NCI-H1436 (cell line): Measurements from ENCODE around the gene EML5.
"Not testable (repeated sequence)": the region's sequence is repeated elsewhere in the genome, so short reads cannot be mapped to it uniquely, and the experiment has no call there.

Experiments
- DNase-seq: peaks from one replicate; lab custom pipeline; 2025; lab: John Stamatoyannopoulos, UW

Gene EML5

DNA sequence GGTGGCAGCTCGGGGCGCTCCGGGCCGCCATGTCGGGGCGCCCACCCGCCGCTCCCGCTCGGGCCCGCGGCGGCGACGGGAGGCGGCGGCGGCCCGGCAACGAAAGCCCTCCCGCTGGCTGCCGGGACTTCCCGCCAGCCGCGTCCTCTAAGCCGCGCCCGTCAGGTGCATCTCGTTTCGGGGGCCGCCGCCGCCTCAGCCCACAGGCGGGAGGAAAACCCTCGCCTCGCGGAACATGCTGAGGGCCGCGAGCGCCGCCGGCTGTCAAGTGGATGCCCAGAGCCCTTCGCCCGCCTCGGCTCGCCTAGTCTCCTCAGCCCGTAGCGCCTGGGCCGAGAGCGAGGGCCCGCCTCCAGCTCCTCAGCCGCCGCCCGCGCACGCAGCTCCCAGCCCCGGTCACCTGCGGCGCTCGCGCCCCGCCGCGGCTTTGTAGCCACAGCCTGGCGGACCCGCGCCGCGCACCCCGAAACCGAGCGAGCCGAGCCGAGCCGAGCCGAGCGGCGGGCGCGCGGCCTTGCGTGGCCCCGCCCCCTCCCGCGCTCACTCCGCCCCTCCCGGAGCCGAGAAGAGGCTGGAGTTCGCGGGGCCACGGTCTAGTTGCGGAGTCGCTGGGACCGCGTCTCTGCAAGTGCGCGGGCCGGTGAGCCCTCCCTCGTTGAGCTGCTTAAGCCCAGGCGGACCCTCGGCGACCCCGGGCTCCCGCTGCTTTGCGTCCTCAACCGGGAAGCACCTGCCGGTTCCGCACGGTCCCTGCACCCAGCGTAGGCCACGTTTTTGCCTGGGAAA lies at the start of gene EML5:
Gene EML5, minus strand, starts transcription at position 481 of the 786 bp plus-strand sequence. Its CDS starts 450 bp downstream, at position 31.
- peak; percentile 76 for DNase-seq

DNA sequence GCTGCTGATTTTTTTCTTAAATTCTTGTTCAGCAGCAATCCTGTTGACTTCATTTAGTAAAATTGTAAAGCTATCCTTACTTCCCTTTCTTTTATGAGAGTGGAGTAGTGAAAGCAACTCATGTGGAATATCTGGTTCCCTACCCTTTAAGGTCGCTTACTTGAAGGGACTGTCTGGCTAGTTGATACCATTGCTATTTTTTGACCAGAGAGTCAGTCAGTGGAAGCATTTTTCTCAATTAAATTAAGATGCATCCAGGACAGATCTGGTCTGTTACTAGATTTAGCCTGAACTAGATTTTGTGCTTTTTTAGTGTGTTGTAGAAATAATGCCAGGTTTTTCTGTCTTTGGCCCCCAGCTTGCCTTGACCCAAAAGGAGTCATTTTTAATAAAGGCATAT lies 49.7 kb upstream of the EML5 start:
- DNase-seq: no peak

DNA sequence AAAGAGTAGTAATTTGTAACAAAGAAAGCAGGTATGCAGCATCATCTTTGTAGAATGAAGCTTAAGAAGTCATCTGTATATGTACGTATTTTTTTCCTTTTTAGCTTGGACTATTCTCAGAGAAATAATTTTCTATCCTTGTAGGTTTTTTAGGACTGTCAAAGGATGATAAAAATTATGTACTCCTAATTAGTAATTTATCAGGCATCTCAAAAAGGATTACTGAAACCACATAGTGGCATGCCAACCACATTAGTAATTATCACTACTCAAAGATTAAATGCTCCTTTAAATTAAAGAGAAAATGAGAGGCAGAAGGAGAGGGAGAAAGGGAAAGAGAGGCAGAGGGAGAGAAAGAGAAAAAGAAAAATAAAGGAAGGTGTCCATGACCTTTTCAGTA lies 49.0 kb upstream of the EML5 start:
- no peak for DNase-seq

DNA sequence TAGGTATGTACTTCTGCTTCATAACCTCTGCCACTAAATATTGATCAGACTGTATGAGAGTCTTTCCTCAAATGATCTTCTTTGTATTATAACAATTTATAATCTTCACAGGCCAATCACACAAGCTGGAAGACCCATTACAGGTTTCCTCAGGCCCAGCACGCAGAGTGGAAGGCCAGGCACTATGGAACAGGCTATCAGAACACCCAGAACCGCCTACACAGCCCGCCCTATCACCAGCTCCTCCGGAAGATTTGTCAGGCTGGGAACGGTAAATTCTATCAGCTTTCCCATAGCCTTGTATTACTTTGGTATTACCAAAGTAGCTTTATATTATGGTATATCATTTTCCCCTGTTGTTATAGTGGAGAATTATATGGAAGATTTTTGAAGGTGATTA lies 48.2 kb upstream of the EML5 start:
- no peak for DNase-seq

DNA sequence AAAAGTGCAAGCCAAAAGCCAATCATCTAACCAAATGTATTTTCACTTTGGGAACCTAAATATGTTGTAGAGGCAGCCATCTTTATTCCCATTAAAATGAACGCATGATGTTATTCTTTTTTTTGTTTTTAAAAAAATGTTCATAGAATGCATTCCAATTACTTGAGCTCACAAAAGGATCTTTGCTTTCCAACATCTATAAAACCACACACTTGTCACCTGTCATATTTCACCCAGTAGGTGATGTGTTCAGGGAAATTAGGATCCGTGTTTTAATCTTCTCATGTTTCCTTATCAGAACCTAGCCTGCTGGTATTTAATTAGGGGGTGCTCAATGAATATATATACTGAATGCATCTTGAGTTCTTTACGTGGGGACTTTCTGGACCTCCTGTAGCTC lies 45.3 kb upstream of the EML5 start:
- no peak for DNase-seq

DNA sequence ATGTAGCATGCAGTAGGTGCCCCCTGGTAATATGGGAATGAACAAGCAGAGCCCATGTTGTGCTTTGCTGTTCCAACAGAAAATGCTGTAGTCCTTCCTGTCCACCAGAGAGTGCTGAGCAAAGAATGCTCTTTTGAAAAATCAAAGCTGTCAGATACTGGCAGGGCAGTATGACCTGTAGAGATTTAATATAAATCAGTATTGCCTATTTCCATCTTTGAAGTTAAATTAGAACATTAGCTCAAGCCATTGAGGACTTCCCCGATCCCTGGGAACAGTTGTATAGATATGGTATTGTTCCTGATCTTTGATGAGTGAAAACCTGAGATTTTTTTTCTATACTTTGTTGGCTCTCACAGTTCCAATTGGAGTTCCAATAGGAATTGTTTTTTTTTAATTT lies 44.7 kb upstream of the EML5 start:
- no peak for DNase-seq

DNA sequence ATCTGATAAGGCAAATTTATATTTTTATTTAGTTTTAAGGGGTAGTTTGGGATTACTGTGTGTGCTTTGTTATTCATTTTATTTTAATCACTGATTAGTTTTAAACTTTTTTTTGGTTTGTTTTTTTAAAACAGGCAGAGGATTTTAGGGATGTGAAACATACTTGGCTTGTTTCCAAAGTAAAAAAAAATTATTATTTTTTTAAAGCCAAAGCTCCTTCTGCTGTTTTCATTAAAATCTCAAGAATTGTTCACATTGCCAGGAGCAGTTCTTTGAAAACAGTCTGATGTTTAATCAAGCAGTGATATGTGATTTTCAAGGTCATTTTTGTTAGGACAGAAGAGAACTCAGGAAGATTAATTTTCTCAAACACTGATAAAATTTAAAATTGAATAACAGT lies 42.9 kb upstream of the EML5 start:
- no peak for DNase-seq

DNA sequence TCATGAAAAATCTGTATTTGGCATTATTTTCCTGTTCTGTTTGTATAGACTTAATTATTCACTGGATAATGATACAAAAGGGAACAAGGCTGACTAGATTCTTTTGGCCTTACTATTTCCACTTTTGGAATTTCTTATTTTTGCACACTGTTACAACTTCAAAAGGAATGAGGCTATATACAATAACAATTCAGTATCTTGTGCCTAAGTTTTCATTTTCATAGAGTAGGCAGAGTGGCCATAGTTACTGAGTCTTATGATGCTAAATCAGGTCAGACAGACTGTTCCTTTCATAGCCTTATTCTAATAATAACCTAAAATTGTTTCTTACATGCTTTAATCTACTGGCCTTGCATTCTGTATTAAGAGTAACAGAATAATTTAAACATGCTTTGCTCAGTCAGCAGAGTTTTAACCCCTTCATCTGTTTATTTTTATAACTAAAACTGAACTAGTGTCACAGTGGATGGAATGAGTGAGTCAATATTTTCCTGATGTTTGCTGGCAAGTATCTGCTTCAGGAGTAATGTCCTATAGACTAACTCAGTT lies 42.2 kb upstream of the EML5 start:
- no peak for DNase-seq

DNA sequence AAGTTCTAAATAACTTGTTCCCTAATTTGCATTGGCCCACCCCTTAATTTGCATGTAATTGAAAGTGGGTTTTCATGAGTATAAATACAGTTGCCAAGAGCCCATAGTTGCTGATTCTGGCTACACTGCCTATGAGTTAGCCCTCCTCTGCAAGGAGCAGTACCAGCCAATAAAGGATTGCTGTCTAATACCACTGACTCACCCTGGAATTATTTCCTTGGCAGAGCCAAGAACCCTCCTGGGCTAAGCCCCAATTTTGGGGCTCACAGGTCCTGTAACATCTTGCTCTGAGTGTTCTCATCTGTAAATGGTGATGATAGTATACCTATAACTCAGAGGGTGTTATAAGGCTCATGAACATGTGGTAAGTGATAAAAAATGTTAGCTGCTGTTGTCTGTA lies 38.5 kb upstream of the EML5 start:
- DNase-seq: no peak

DNA sequence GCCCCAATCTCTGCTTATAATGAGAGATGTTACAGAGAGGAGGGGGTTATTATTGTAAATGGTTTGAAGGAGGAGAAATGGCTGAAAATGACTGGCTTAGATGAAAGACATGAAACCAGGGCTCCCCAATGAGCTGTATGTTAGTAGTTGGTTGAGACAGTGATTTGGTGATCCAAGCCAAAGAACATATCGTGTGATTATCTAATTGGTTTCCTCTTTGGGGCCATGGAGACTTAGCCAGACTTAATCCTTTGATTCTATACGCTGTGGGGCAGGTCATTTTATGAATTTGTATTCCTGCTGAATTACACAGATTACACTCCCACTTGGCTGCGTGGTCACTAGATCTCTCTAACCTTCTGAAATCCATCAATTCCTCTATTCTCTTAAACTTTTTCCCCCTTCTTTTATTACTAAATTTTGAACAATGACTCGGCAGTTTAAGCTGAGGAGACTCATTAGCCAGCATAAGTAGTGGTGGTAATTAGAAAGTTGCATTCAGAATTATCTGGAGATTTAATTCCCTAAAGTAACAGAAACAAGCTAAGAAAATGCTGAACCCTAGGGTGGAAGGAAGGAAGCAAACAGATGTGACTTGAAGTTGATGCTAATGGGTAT lies 37.0 kb upstream of the EML5 start:
- DNase-seq: no peak

DNA sequence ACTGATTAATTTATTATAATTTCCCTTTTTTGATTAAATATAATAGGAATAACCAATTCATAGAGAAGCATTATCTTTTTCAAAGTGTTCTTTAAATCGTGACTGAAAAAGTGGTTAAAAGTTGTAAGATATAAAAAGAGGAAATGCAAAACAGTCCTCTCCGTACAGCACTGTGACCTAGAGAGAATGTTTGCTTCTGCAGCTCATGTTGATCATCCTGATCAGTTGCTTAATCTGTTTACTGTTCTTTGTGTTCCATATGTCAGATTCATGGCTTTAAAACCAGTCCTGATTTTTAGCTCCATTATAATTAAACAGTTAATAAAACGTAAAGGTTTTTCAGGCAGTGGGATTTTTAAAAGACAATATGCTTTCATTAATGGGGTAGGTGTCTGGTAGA lies 36.4 kb upstream of the EML5 start:
- DNase-seq: no peak

DNA sequence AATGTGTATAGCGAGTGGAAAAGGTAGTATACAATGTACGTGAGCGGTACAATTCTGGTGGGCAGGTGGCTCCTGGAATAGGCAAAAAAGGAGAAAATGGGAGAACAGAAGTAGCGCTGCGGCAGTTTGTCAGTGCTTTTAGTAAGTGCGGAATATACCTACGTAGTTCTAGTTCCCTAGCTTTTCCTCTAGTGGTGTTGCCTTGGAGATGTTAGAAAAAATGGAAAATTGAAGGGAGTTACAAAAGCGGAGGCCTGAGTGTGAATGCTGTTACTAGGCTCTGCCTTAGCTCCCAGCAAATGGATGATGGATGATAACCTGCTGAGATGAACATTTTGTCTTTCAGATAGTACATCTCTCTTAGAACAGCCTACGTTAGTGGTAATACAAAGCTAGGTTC lies 32.8 kb upstream of the EML5 start:
- DNase-seq: no peak

DNA sequence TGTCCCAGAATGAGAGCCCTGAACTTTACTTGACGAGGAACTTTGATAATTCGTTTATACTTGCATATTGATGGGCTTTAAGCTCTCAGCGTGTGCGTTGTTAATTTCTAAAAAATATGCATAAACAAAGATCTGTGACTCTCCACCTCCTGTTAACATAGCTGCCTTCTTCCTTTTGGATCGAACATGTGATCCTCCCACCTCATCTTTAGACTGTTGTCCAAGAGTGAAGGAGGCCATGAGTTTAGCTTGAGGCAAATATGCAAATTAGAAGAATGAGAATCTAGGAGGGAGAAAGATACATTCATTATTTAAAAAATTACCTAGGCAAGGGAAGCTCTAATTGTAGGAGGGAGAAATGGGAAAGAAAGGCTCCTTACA lies 32.3 kb upstream of the EML5 start:
- DNase-seq: no peak

DNA sequence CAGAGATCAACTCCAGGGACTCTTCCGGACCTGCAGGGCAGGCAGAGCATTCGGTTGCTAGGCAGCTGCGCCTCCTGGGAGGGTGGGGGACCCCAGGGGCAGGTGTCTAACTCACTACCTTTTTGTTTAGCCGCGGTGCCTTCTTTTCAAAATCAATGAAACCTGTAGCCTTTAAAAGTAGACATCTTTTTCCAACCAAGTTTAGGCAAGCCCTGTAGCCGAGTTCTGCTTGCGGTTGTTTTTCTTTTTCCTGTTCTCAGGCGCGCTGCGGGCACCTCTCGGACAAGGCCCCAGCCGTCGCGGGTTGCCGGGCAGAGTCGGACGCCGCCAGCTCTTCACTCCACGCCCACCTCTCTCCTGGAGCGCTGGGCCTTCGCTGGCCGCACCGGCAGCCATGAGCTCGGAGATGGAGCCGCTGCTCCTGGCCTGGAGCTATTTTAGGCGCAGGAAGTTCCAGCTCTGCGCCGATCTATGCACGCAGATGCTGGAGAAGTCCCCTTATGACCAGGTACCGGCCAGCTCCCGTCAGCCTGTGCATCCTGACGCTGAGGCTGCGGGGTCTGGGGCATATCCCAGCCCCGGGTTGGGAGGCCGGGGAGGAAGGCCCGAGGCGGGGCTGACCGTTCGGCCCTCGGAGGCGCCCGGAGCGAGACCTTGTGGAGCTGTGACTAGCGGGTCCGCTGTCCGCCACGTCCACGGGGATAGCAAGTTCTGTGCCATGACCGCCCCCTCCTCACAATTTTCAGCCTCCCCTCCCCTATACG lies 31.7 kb upstream of the EML5 start, which contains the start of gene TTC8:
Gene TTC8, plus strand, starts transcription at position 338 of the 764 bp plus-strand sequence. Its CDS starts 57 bp downstream, at position 395.
- DNase-seq: peak; percentile 84

DNA sequence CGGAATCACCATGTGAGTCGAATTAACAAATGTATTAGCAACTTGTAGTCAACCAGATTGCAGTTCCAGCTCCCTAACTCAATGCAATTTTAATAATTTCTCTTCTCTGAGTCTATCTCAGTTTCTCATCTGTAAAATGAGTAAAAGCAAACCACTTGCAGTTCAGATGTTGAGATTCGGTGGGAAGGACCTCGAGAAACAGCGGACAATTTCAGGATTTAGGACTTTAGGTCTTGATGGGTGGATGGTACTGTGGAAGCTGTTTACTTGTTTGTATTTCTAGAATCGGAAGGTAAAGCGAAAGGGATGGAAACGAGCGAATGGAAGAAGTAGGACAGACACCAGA lies 31.2 kb upstream of the EML5 start:
- DNase-seq: no peak

DNA sequence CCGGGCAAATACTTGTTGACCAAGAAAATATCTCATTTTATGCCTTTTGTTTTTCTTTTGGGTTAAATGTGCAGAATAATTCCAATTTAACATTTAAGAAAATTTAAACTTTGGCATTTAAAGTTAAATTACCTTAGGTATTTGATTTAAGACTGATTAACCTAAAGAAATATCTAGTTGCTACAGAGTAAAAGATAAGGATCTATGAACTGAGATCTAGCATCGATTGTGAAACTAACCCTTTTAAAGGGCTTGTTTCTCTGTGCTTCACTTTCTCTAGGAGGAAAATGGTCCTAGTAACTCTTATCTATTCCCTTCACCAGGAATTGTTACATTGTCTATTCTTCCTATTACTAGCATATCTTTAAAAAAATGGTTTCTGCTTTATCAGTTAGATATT lies 29.1 kb upstream of the EML5 start:
- no peak for DNase-seq

DNA sequence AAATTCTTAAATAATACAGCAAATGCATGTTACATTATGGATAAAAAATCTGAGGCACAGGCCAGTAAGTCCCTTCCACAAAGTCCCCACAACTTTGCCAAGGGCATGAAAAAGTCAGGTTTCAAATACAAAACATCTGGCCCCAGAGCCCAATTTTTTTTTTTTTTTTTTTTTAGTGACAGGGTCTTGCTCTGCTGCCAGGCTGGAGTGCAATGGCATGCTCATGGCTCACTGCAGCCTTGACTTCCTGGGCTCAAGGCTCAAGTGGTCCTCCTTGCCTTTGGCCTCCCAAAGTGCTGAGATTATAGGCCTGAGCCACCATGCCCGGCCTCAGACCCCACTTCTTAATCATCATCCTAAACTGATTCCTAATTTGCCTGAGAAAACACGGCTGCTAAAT lies 28.6 kb upstream of the EML5 start:
- DNase-seq: no peak

DNA sequence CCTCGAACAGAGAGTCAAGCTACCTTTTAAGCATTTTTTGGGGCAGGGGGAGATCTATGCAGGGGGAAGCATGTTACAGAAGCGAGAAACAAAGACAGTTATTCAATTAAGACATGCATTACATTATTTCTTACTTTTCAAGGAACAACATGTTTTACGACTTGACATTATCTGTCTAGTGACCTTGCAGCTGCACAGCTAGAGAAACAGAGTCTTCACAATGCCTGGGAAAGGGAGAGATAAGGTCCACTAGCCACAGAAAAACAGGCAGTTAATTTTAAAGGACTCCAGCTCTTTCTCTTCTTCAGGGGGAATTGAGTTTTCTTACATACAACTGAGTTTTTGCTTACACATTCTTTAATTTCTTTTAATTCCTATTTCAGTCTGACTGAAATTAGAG lies 26.9 kb upstream of the EML5 start:
- not testable (repeated sequence) for DNase-seq

DNA sequence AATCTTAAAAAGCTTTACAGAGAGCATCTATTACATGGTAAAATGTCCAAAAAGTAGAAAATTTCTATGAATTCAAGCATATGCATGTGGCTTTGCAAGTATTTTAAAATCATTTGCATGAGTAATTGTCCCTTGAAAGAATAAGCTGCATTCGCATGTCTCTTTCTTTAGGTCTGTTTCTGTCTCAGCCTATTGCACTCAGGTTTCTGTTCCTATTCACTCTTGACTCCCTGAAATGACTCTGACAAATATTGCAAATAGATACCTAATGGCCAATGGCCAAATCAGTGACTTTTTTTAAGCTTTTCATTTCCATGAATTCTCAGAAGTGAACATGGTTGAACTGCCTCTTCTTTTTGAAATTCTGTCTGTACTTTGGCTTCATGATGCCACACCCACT lies 25.3 kb upstream of the EML5 start:
- no peak for DNase-seq

DNA sequence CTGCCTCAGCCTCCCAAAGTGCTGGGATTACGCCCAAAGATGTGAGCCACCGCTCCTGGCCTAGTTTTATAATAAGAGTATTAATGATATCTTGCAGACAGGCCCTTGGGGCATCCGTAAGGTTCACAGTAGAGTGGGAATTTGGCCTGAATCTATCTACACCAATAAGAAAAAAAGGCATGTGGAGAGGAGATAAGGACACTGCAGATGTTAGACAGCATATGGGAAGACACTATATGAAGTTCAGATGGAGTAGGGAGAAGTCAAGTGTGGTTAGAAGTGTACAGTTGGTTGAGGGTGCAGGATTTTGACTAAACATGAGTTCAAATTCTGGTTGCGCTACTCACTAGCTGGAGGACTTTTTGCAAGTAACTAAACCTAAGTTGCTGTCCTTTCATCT lies 23.2 kb upstream of the EML5 start:
- no peak for DNase-seq

DNA sequence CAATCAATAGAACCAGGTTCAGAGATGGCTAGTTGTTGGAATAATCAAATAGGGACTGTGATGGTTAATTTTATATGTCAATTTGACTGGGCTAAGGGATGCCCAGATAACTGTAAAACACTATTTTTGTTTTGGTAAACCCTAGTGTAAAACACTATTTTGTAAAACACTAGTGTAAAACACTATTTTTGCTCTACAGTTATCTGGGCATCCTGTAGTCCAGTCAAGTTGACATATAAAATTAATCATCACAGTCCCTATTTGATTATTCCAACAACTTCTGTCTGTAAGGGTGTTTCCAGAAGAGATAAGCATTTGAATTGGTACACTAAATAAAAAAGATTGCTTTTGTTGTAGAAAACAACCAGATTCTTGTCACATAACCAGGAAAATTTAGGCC lies 15.6 kb upstream of the EML5 start:
- no peak for DNase-seq

DNA sequence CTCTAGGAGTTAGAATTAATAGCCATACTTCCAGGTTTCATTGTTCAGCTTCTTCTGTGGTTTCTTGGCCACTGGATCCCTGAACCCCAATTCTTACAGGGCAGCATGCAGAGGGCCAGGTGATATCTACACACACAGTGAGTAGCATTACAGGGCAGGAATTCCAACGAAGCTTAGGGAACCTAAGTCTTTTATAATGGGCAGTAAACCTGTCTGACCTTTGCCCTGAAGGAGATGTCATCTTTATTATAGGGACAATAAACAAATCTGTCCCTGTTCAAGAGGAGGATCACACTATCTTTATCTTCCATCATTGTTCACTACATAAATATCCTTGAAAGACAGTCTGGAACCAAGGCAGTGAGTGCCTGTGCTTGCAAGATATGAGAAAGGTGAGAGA lies 11.7 kb upstream of the EML5 start:
- no peak for DNase-seq

DNA sequence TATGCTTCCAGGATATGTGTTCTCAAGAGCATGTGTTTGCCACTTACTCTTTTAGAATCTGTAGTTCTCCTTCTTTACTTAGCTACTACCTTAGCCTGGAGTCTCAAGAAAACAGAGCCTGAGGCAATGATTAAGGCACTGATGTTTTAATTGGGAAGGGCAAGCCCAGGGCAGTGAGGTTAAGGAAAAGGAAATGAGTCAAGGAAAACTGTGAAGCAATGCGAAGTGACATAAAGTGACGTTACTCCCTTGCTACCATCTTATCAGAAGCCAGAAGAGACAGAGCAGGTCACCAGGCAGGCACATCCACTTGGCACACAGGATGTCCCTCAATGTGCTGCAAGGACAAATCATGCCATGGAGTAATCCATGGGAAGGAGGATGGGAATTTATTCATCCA lies 11.3 kb upstream of the EML5 start:
- no peak for DNase-seq
